Stimulated activated naive CD4-positive, alpha-beta T cell treated with Interleukin-2 at 50 U/mL for 16 hours (primary cell): ENCODE measurements around the gene GLCCI1.
"Not testable (repeated sequence)": the region's sequence is repeated elsewhere in the genome, so short reads cannot be mapped to it uniquely, and the experiment has no call there.

Source experiments
- DNase-seq: peaks from one replicate; lab custom pipeline; 2025; lab: John Stamatoyannopoulos, UW

Gene GLCCI1

DNA sequence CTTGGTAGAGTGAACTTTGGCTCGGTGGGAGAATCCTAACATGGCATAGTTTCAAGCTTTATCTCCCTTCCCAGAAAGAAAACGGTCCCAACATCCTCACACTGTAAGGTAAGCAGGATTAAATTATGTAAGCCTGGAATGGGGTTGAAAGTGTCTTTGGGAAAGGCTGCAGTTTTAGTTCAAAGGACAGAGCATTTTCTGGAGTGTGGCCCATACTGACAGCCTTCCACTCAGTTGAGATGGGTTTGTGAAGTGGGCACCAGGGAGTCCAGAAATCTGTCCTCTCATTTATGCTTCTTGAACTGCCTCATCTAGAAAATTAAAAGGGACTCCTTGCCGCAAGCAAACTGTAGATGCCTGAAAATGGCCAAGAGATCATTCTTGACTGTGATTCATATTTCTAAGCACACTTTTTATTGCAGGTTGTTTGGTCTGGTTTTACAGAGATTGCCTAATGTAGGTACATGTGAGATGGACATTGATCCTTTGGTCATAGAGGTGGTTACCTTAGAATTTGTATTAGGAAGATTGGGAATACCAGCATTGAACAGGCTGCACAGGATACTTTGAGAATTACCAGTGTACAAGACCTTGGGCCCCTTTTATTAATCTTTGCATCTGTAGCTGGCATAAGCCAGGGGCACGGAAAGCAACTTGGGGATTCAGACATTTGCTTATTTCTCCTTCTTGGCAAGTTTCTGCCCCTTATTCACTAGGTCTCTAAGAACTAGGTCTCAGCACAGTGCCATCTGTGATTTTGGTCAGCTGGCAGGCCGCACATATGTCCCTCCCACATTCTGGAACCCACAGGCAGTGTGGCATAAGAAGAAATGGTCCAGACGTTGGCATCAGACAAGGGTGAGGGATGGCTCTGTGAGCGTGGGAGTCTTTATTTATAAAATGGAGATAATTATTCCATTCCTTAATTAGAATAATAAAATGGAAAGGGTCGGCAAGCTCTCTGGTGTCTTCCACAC is 125.9 kb downstream of the GLCCI1 start:
- no peak for DNase-seq

GRCh38 chr7:8101292-8101691 is 132.7 kb downstream of the GLCCI1 start:
- not testable (repeated sequence) for DNase-seq

DNA sequence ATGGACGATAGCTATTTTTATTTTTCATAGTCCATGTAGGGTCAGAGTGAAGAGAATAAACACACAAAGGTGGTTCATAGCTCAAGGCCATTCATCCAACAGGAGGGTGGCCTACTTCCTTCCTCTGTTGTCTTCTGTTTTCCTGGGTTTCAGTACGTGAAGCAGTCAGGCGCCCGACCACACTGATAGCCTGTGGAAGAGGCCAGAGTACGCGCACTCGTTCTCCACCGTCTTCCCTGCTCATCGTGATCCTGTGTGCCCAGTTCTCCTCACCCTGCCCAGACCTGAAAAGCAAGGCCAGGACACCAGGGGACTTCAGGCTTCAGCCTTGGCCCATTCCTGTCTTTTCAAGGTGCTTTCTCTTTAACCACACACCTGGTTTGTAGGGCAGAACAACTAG is 134.7 kb downstream of the GLCCI1 start:
- DNase-seq, result no peak

GRCh38 chr7:8105449-8106095 is 137.0 kb downstream of the GLCCI1 start:
- DNase-seq, result no peak

DNA sequence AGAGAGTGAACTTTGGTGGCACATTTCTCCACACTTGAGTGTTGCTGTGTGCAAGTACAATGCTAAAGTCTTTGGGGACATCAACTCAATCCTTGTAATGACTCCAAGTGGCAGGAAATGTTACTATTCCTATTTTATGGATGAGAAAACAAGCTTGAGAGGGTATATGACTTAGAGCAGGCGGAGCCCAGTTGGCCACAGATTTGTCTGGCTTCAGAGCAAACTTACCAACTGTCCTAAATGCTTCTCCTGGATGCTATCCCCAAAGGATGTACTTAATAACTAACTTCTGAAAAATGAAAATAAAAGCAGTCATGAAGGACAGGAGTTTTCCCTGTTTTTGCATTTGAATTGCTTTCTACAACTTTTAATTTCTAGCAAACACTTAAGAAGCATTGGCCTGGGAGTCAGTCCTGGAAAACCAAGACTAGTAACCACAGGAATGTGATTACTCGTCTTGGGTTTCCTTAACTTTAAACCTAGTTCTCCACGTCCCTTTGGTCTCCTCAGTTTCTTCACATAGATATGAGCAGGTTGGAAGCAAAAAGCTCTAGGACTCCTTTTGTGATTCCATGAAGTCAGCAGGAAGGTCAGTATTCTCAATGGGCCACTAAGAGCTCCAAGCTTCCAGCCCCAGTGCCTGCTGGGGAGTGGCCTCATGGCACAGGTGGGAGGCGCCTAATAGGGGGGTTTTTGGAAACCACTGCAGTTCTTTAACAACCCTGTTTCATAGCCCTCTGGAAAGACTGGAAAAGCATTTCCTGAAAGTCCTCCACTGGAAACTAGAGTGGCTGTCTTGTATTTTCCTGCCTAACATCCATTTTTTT is 140.8 kb downstream of the GLCCI1 start:
- no peak for DNase-seq

GRCh38 chr7:8111282-8111960 is 142.8 kb downstream of the GLCCI1 start:
- DNase-seq, result no peak

- no peak for DNase-seq
These were observed 144.1 kb downstream of the GLCCI1 start for GRCh38 chr7:8112685-8113084.

GRCh38 chr7:8113184-8113583 is 144.6 kb downstream of the GLCCI1 start:
- no peak for DNase-seq

GRCh38 chr7:8114175-8114574 is 145.6 kb downstream of the GLCCI1 start:
- DNase-seq, result no peak

GRCh38 chr7:8115547-8116402 is 147.2 kb downstream of the GLCCI1 start:
- no peak for DNase-seq

- no peak for DNase-seq
These were observed 148.6 kb downstream of the GLCCI1 start for GRCh38 chr7:8117195-8117594.

- DNase-seq, result no peak
These were observed 150.7 kb downstream of the GLCCI1 start for GRCh38 chr7:8119262-8119661.

- DNase-seq, result no peak
These were observed 151.9 kb downstream of the GLCCI1 start for GRCh38 chr7:8120390-8121058.

- DNase-seq, result no peak
These were observed 152.6 kb downstream of the GLCCI1 start for GRCh38 chr7:8121243-8121642.

DNA sequence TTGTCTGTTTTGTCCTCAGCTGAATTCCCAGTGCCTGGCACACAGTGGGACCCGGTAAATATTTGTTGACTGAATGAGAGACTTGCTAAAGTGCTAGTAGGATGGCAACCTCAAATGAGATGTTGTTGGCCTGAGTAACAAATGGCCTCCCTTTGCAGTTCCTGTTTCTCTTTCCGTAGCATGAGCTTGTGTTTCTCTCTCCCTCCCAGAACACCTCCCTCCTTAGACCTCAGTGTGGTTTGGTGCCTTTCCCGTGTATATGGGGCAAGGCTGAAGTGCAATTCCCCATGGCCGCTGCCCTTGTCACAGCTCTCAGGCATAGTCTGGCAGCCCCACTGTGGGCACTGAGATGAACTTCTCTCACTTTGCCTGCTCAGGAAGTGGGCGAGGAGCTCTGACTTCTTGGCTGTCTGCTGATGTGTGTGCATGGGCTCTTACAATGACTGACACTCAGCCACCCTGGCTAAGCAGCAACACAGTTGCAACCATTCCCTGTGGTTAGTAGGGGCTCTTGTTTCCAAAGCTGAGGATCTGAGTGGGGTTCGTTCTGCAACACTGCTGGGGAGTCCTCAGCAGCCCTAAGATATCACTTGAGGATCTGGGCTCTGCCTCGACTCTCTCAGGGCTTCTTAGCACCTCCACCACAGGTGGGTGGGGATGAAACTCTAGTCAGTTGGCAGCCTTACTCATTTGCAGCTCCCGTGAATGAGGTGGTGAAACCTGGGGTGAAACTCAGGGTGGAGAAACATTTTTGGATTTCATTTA is 157.3 kb downstream of the GLCCI1 start:
- DNase-seq, result peak; percentile 84

GRCh38 chr7:8126601-8127167 is 158.1 kb downstream of the GLCCI1 start:
- no peak for DNase-seq

- no peak for DNase-seq
These were observed 160.1 kb downstream of the GLCCI1 start for GRCh38 chr7:8128449-8129317.

GRCh38 chr7:8129318-8129659 is 160.7 kb downstream of the GLCCI1 start:
- no peak for DNase-seq
